Activated CD4-positive, alpha-beta memory T cell treated with anti-CD3 and anti-CD28 coated beads for 36 hours (primary cell): ENCODE results near the gene ANKFN1. TPM values are rescaled to one million over a fixed set of nuclear protein-coding genes. Genes with fewer than 3 reads are reported as not detected.

ENCODE experiments used
- CTCF ChIA-PET: fragments of 350-600 bp; sonication (Branson Sonifier 250); formaldehyde crosslinking; loops from one replicate; lab custom pipeline; 2021; ENCODE audit warnings: antibody characterized with exemption, inconsistent platforms; lab: Charles Lee
- POLR2A ChIA-PET: fragments of 350-600 bp; sonication (Branson Sonifier 250); formaldehyde crosslinking; loops from one replicate; lab custom pipeline; 2021; ENCODE audit warnings: antibody characterized with exemption; lab: Charles Lee
- DNase-seq: peaks from one replicate; pipeline ENCODE4 v3.0.0-alpha.2; 2020
- H3K27ac Mint-ChIP-seq: one replicate; pipeline ENCODE4 v1.8.0; 2021; ENCODE audit warnings: mixed read lengths
- H3K27me3 Mint-ChIP-seq: one replicate; pipeline ENCODE4 v1.8.0; 2021; ENCODE audit warnings: mixed read lengths
- H3K36me3 Mint-ChIP-seq: one replicate; pipeline ENCODE4 v1.8.0; 2021; ENCODE audit warnings: mixed read lengths
- H3K4me1 Mint-ChIP-seq: one replicate; pipeline ENCODE4 v1.8.0; 2021; ENCODE audit warnings: low read depth, mixed read lengths
- H3K4me3 Mint-ChIP-seq: one replicate; pipeline ENCODE4 v1.8.0; 2021; ENCODE audit warnings: mild to moderate bottlenecking, mixed read lengths
- H3K9me3 Mint-ChIP-seq: one replicate; pipeline ENCODE4 v1.8.0; 2021; ENCODE audit warnings: mixed read lengths
- intact Hi-C: fragments of 100-400 bp; cut with micrococcal nuclease; formaldehyde crosslinking; loops from one replicate; pipeline ENCODE4 v1.15.1; 2023
- total RNA-seq, 2 experiments: library from RNA; stranded (reverse); gene quantifications; one replicate each; pipeline ENCODE4 v1.2.3, GENCODE V29; 2021

Gene ANKFN1
- total RNA-seq: not detected

DNA sequence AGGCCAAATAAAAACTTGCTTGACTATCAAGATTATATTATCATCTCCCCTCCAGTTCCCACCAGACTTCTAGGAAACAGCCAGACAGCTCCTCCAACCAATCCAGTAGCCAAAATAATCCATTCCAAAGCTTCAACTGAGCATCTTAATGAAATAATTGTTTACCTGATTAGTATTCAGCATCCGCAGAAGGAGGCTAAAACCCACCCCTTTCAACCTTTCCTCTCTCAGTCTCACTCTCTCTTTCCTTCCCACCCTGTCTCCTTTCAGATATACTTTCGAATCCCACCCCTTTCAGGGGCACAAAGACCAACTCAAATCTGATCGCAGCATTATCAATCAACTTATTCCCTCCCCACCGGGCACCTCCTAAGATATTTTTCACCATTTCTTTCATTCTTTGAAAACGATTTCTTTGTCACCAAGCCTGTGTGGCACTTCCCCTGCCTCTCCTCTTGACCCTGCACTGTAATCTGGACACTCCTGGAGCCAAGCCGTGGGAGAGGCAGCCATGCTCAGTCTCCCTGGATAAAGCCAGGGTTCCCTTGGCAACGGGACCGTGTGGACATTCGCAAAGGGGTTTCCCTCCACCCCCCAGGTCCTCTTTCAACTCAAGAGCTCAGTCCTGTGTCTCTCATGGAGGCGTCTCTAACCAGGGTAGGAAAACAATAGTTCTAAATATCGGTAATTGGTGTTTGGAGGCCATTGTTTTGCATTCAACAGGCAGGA is at the start of gene ANKFN1:
TSS of gene ANKFN1 (plus strand) at position 602 of the 729 bp plus-strand sequence. CDS start 59,193 bp downstream, outside the sequence.
- Mint-ChIP-seq H3K4me1 (no peaks in the 10 kb centered on the region), H3K36me3 (no peaks in the 10 kb centered on the region), H3K4me3 (no peak within 1 kb of the TSS), H3K9me3 (no peaks in the 10 kb centered on the region), H3K27me3 (peaks cover 2% of the 10 kb centered on the region), H3K27ac (no peak within 1 kb of the TSS)
- intact Hi-C loops: no loop called here
- no peak for DNase-seq
- POLR2A ChIA-PET: no interaction called here
- CTCF ChIA-PET: no interaction called here

GRCh38 chr17:56108811-56109284 is 44.4 kb upstream of the ANKFN1 start:
- ChIA-PET CTCF (no interaction called here), POLR2A (no interaction called here)
- H3K27me3 Mint-ChIP-seq: peaks cover 5% of the 10 kb centered on the region
- H3K9me3 Mint-ChIP-seq: no peaks in the 10 kb centered on the region
- no peaks in the 10 kb centered on the region for H3K4me1 Mint-ChIP-seq
- intact Hi-C loops: no loop called here
- no peak overlapping the region for H3K4me3 Mint-ChIP-seq
- no peak for DNase-seq
- no peaks in the 10 kb centered on the region for H3K36me3 Mint-ChIP-seq
- no peak overlapping the region for H3K27ac Mint-ChIP-seq

DNA sequence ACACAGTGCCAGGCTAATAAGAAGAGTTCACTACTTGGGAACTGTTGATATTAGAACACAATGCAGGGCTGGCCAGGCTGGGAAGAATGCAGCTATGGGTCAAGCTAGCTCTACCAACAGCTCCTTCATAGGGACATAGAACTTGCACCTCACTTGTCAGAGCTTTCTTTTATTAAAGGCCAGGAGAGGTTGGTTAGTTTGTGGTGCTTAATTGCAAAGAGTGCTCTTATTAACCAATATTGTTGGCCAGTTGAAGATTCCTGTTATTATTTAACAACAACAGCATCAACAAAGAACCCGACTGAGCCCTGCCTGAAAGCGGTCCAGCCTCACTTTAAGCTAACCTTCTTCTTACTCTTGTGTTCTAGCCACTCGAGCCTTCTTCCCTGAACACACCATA is 43.4 kb upstream of the ANKFN1 start:
- peaks cover 5% of the 10 kb centered on the region for H3K27me3 Mint-ChIP-seq
- H3K4me3 Mint-ChIP-seq: no peak overlapping the region
- DNase-seq: no peak
- intact Hi-C loops: no loop called here
- H3K4me1 Mint-ChIP-seq: no peaks in the 10 kb centered on the region
- CTCF ChIA-PET: no interaction called here
- no peaks in the 10 kb centered on the region for H3K9me3 Mint-ChIP-seq
- H3K36me3 Mint-ChIP-seq: no peaks in the 10 kb centered on the region
- no peak overlapping the region for H3K27ac Mint-ChIP-seq
- POLR2A ChIA-PET: no interaction called here

- ChIA-PET CTCF (no interaction called here), POLR2A (no interaction called here)
- peaks cover 5% of the 10 kb centered on the region for H3K27me3 Mint-ChIP-seq
- intact Hi-C loops: no loop called here
- no peaks in the 10 kb centered on the region for H3K9me3 Mint-ChIP-seq
- H3K36me3 Mint-ChIP-seq: no peaks in the 10 kb centered on the region
- no peak overlapping the region for H3K27ac Mint-ChIP-seq
- no peak for DNase-seq
- H3K4me3 Mint-ChIP-seq: no peak overlapping the region
- no peaks in the 10 kb centered on the region for H3K4me1 Mint-ChIP-seq
Observed at GRCh38 chr17:56110463-56111135, 42.7 kb upstream of the ANKFN1 start.

DNA sequence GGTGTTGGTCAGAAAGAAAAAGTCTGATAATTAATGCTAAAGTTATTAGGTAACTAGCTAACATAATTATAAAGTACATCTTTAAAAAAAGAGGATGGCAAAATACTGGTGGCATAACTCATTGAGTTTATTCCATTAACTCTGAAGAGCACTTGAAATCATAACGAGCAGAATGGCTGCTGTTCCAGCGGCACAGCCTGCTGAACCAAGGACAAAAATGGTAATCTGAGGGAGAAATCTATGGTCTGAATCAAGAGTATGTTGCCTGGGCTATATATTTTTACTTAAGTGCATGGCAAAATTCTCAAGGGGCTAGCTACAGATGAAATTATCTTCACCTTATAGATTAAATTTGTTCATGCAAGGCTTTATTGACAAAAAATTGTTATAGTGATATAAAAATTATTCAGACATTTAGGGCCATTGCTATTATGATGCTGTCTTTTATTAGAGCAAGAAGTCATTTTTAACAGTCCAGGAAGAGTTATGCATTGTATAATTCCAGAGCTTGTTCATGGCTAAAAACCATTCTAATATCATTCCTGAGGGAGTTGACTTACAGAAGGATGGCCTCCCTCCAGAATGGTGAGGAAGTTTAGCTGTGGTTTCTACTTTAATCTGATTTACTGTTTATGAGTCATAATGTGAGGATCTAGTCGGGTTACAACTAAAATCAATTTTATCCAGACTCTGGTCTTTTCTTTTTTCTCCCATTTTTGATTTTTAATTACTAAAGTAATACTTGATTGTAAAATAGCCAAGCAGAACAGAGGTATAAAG is 41.4 kb upstream of the ANKFN1 start:
- H3K9me3 Mint-ChIP-seq: no peaks in the 10 kb centered on the region
- ChIA-PET POLR2A (no interaction called here), CTCF (no interaction called here)
- peaks cover 5% of the 10 kb centered on the region for H3K27me3 Mint-ChIP-seq
- H3K36me3 Mint-ChIP-seq: no peaks in the 10 kb centered on the region
- no peak overlapping the region for H3K27ac Mint-ChIP-seq
- no peaks in the 10 kb centered on the region for H3K4me1 Mint-ChIP-seq
- no peak for DNase-seq
- intact Hi-C loops: no loop called here
- no peak overlapping the region for H3K4me3 Mint-ChIP-seq

DNA sequence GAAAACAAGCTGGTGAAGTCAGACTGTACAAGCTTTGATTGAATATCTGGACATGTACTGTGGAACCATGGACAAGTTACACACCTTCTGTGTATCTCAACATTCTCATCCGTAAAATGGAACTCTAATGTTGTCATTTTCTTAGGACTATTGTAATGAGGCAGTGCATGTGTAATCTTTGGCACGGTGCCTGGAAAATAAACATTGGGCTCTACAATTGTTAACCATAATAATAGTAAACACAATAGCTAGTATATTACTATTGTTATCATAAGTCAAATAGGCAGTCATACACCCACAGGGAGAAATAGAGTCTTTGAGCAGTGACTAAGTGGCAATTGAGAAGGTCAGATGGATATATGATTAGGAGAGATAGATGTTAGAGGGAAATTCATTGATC is 39.8 kb upstream of the ANKFN1 start:
- Mint-ChIP-seq H3K27me3 (peaks cover 3% of the 10 kb centered on the region), H3K4me3 (no peak overlapping the region), H3K27ac (no peak overlapping the region), H3K9me3 (no peaks in the 10 kb centered on the region), H3K36me3 (no peaks in the 10 kb centered on the region), H3K4me1 (no peaks in the 10 kb centered on the region)
- POLR2A ChIA-PET: no interaction called here
- intact Hi-C loops: no loop called here
- CTCF ChIA-PET: no interaction called here
- DNase-seq: no peak

DNA sequence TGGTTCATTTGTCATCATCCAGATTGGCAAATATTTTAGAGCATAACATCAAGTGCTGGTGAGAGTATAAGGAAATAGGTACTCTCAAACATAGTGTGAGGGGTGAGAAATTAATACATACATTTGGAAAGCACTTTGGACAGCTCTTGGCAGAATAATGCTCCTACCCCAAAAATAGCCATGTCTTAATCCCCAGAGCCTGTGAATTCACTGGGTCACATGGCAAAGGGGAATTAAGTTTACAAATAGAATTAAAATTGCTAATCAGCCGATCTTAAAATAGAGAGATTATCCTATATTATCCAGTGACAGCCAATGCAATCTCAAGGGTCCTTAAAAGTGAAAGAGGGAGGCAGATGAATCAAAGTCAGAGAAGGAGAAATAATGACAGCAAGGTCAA is 38.8 kb upstream of the ANKFN1 start:
- intact Hi-C loops: no loop called here
- DNase-seq: no peak
- no peaks in the 10 kb centered on the region for H3K9me3 Mint-ChIP-seq
- ChIA-PET POLR2A (no interaction called here), CTCF (no interaction called here)
- peaks cover 3% of the 10 kb centered on the region for H3K27me3 Mint-ChIP-seq
- H3K4me3 Mint-ChIP-seq: no peak overlapping the region
- H3K27ac Mint-ChIP-seq: no peak overlapping the region
- no peaks in the 10 kb centered on the region for H3K36me3 Mint-ChIP-seq
- H3K4me1 Mint-ChIP-seq: no peaks in the 10 kb centered on the region

- ChIA-PET CTCF (no interaction called here), POLR2A (no interaction called here)
- Mint-ChIP-seq H3K4me3 (no peak overlapping the region), H3K27me3 (no peaks in the 10 kb centered on the region), H3K4me1 (no peaks in the 10 kb centered on the region), H3K36me3 (no peaks in the 10 kb centered on the region), H3K9me3 (no peaks in the 10 kb centered on the region), H3K27ac (no peak overlapping the region)
- intact Hi-C loops: no loop called here
- no peak for DNase-seq
Observed at GRCh38 chr17:56119191-56119590, 34.1 kb upstream of the ANKFN1 start.

DNA sequence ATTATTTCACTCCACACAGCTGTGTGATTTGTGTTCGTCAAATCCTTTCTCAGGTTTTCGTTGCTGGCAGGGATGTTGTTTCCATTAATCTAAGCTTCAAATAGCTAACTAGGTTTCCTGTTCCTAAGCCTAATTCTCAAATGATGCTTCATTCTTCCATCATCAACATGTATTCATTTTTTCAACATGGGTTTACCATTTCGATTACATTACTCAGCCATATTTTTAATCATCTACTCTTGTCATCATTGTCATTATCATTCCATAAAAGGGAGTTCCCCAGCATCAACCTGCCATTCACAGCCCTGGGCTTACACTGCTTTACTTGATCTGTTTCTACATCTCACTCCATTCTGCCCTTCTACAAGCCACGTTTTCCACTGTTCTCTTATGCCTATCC is 33.3 kb upstream of the ANKFN1 start:
- Mint-ChIP-seq H3K9me3 (no peaks in the 10 kb centered on the region), H3K36me3 (no peaks in the 10 kb centered on the region), H3K27ac (no peak overlapping the region), H3K27me3 (no peaks in the 10 kb centered on the region), H3K4me1 (no peaks in the 10 kb centered on the region), H3K4me3 (no peak overlapping the region)
- no peak for DNase-seq
- ChIA-PET CTCF (no interaction called here), POLR2A (no interaction called here)
- intact Hi-C loops: loop anchor here (5.0 kb wide), 1 partner anchor 597 kb away; no protein-coding TSS in a partner anchor

DNA sequence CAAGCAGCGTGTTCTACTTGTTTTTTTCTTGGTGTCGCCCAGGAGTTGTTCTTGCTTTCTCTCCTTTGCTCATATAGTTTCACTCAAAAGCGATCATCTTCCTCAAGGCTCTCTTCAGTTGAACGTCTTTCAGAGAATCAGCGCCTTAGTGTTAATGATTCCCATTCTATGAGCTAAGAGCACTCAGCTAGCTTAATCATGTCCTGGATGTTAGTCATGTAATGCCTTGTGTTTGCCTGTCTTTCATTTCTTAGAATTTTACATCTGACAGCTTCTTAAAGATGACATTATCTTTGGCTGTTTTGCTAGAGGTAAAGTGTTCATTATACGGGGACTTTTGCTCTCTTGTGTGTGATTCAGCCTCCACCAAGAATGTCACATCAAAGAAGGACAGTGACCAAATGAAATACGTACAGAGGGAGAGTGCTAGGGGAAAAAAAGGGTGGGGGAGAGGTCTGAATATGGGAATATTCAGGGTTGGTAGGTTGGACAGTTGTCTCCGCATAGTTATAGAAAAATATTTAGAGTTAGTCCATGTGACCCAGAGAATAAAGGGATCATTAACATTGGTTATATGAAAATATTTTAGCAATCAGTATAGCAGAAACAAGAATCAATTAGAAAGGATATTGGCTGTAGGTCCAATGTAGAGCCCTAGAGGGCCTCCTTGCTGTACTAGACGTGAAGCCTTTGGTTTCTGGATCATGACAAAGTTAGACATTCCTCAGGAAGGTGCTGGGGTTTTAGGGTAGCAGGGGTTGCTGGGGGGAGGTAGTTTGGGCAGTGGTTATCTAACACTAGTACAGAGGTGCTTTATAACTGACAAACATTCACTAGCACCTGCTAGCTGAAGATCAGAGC is 31.9 kb upstream of the ANKFN1 start:
- Mint-ChIP-seq H3K27ac (no peak overlapping the region), H3K36me3 (no peaks in the 10 kb centered on the region), H3K4me3 (no peak overlapping the region), H3K27me3 (peaks cover 2% of the 10 kb centered on the region), H3K4me1 (no peaks in the 10 kb centered on the region), H3K9me3 (no peaks in the 10 kb centered on the region)
- POLR2A ChIA-PET: no interaction called here
- intact Hi-C loops: loop anchor here (5.0 kb wide), 1 partner anchor 596 kb away; no protein-coding TSS in a partner anchor
- no peak for DNase-seq
- CTCF ChIA-PET: no interaction called here

- ChIA-PET POLR2A (no interaction called here), CTCF (interaction anchor here (0.7 kb wide), 1 partner anchor 352 kb away, joined by 4 read pairs; no protein-coding TSS in a partner anchor)
- no peaks in the 10 kb centered on the region for H3K9me3 Mint-ChIP-seq
- intact Hi-C loops: loop anchor here (2.0 kb wide), 1 partner anchor 193 kb away; no protein-coding TSS in a partner anchor
- no peaks in the 10 kb centered on the region for H3K4me1 Mint-ChIP-seq
- no peak overlapping the region for H3K27ac Mint-ChIP-seq
- no peaks in the 10 kb centered on the region for H3K36me3 Mint-ChIP-seq
- DNase-seq: no peak
- peaks cover 6% of the 10 kb centered on the region for H3K27me3 Mint-ChIP-seq
- no peak overlapping the region for H3K4me3 Mint-ChIP-seq
Observed at GRCh38 chr17:56125830-56126819, 27.1 kb upstream of the ANKFN1 start.
